HG02759 (cell line): ENCODE measurements around the gene KRT1.
"Not testable (repeated sequence)": the region's sequence is repeated elsewhere in the genome, so short reads cannot be mapped to it uniquely, and the experiment has no call there.

Experiments used
- ATAC-seq: cut with Tn5 transposase; IDR thresholded peaks from one replicate; pipeline ENCODE4 v1.9.1; 2021; ENCODE audit warnings: mild to moderate bottlenecking, moderate library complexity; ENCODE audit not compliant: unreplicated experiment

KRT1 gene

GRCh38 chr12:52680363-52680762, at the start of gene KRT1:
Gene KRT1, minus strand, starts transcription at chr12:52680407. Its CDS starts 59 bp downstream, at chr12:52680348.
- ATAC-seq: no peak

GRCh38 chr12:52729147-52729546, 48.9 kb upstream of the KRT1 start:
- no peak for ATAC-seq

DNA sequence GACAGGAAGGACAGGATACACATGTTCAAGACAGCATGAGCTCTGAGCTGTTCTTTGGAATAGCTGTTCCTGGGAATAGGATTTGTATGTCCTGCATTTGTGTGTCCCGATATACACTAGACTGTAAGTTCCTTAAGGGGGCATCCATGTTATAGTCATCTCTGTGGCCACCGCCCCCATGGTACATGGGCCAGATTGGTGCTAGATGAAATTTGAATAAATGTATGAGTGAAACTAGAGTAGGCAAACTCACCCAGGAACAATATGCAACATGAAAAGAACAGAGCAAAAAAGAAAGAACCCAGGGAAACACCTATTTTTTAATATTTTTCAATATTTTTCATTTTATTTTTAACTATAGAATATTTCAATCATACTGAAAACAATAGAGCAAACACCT, 48.2 kb upstream of the KRT1 start:
- ATAC-seq: no peak

DNA sequence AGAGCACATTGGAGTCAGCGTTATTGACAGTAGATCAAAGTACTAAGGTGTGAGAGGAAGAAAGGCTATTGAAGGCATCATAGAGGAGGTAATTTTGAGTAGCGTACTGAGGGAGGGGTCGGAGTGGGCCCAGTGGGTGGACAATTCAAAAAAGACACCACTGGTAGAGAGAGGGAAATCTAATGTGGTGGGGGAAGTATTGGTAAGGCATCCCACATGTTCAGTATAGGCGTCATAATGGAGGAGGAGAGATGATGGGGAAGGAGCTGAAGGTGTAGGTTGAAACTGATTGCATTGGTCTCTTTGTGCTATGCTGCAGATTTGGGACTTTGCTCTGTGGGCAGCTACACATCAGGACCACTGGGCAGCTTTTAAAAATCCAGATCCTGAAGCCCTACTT, 46.8 kb upstream of the KRT1 start:
- ATAC-seq: no peak

DNA sequence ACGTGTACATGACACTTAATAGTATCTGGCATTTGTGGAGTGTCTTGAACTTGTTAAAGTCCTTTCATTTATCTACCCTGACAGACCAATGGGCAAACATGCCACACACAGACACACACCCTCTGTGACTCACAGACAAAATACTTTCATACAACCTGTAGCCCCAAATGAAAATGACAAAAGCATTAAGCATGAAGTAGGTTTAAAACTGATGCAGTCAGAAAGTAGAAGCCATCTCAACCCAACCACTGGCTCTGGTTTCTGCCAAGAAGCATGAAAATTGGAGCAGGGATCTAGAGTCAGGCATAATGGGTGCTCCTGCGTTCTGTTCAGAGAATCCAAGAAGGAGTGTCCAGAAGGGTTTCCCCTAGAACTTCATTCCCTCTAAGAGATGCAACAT, 46.2 kb upstream of the KRT1 start:
- ATAC-seq: no peak

- no peak for ATAC-seq
Measured at GRCh38 chr12:52724384-52724783, 44.2 kb upstream of the KRT1 start.

DNA sequence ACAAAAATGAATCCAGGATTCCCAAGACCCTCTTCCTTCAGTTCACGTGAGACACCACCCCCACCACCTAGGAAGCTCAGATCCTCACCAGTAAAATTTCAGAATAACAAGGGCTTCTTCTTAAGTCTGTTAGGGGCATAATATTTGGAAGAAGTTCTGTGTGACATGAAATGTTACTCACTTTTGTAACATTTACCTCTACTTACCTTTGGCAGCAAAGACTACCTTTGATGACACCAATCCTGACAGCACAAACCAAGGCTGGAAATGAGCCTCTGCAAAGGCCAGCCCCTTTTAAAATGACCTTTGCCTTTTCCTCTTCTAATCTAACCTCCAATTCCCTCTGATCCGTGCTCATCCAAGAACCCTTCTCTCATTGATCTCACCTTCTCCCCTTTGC, 42.5 kb upstream of the KRT1 start:
- ATAC-seq: no peak

GRCh38 chr12:52721838-52722470, 41.7 kb upstream of the KRT1 start:
- ATAC-seq: no peak

DNA sequence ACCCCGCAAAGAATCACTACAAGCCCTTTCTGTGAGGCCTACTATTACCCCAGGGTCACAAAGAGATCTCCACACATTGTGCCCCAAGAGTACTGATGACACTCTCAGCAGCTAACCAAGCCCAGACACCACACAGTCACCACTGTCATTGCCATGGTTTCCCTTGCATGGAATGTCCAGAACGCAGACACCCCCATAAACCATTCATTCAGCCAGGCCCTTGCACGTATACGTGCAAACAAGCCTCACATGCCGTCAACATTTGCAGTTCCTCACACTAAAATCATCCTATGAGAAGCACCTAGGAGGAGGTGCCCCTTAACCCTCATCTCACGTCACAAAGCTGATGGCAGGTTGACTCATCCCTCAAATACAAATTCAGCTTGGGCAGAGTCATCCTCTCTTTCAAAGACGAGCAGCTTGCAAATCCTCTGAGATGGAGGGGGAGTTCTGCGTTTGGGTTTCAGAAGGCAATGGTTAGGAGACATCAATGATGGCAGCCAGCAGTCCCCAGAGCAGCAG, 40.2 kb upstream of the KRT1 start:
- no peak for ATAC-seq

DNA sequence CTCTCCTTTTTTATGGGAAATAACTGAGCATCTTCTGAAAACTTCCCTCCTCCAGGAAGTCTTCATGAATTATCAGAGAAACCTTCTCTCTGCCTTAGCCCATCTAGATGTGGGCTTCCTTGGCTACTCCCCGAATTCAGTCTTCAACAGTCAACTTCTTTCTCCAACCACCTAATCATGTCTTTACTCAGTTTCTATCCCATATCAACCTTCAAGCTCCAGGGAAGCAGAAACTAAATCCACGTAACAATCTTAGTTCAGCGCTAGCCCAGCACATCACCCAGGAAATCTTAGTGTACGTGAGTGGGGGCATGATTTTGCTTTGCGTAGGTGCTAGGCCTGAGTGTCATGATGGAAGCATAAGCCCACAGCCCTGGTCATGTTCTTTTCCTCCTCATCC, 35.9 kb upstream of the KRT1 start:
- ATAC-seq: no peak

- no peak for ATAC-seq
Measured at GRCh38 chr12:52715416-52715815, 35.2 kb upstream of the KRT1 start.

GRCh38 chr12:52714887-52715281, 34.7 kb upstream of the KRT1 start:
- ATAC-seq: no peak

GRCh38 chr12:52713960-52714886, 34.0 kb upstream of the KRT1 start:
- ATAC-seq: no peak

DNA sequence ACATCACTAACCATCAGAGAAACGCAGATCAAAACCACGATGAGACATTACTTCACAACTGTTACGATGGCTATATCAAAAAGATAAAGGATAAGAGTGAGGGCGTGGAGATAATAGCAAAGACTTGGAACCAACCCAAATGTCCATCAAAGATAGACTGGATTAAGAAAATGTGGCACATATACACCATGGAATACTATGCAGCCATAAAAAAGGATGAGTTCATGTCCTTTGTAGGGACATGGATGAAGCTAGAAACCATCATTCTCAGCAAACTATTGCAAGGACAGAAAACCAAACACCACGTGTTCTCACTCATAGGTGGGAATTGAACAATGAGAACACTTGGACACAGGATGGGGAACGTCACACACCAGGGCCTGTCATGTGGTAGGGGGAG, 31.9 kb upstream of the KRT1 start:
- ATAC-seq: not testable (repeated sequence)

- ATAC-seq: no peak
Measured at GRCh38 chr12:52710730-52711129, 30.5 kb upstream of the KRT1 start.

DNA sequence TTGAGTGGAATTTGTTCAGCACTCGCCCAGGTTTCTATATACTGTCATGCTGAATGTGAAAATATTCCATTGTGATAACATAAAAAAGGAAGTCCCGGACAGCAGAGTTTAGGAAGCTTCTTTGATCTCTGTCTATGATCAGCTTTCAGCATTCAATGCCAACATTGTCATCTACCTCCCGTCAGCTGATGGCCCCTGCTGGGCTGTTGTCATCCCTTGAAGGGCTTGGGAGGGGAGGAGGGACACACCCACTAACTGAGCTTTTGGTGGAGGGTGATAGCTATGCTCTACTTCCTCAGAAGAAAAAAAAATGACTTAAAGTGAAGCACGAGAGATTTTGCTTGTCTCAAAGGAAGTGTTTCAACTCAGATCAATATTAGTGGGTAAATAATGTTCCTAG, 27.8 kb upstream of the KRT1 start:
- no peak for ATAC-seq

GRCh38 chr12:52704464-52704863, 24.3 kb upstream of the KRT1 start:
- no peak for ATAC-seq

- no peak for ATAC-seq
Measured at GRCh38 chr12:52703878-52704277, 23.7 kb upstream of the KRT1 start.

DNA sequence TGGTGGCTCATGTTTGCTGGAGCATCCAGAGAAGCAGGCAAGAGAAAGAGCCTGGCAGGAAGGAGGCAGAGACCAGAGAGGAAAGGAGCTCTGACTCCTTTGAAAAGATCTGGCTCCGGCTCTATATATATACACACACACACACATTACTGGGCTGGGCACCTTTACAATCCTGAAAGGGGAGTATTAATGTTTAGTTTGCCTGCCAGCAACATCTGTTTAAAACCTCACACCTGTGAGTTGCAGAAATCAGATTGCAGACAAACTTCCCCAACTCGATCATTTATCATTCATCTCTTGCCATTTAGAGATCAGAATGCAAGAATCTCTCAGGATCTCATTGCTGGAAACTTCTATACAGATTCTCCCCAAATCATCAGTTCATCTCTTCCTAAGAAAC, 23.2 kb upstream of the KRT1 start, which contains the start of gene KRT77:
TSS of gene KRT77 (minus strand) at position 101 of the 400 bp plus-strand sequence. CDS start at position 11, 90 bp downstream.
- no peak for ATAC-seq

DNA sequence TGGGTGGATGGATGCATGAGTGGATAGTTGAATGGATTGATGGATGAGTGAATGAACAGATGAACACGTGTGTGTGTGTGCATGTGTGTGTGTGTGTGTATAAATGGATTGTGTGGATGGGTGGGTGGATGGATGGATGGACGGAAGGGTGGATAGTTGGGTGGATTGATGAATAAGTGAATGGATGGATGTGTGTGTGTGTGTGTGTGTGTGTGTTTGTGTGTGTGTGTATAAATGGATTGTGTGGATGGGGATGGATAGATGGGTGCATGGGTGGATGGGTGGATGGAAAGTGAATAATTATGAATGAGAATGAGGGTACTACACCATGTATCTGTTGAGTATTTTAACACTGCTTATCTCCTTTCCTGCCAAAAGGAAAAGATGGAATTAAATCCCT, 22.1 kb upstream of the KRT1 start:
- no peak for ATAC-seq

GRCh38 chr12:52701281-52701680, 21.1 kb upstream of the KRT1 start:
- no peak for ATAC-seq

DNA sequence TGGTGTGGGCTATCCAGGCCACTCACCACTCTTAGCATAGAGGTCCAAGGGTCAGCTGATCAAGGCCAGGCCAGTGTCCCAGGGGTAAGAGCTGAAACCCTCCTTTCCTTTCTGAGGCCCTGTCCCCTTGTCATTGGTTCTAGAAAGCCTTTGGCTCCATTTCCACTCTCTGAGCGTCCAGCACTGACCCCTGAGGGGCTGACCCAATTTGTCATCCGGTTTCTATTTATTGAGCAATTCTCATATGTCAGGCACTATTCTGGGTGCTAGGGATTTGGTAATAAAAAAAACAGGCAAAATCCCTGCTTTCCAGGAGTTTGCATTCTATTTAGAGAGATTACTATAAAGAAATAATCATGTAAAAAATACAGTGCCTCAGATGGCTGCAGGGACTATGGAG, 19.8 kb upstream of the KRT1 start:
- no peak for ATAC-seq
